ENCODE data around the gene NMNAT2.
"Not testable (repeated sequence)": the region's sequence is repeated elsewhere in the genome, so short reads cannot be mapped to it uniquely, and the experiment has no call there.

Gene NMNAT2

GRCh38 chr1:183259924-183260323, 158.3 kb downstream of the NMNAT2 start:
- no peak for DNase-seq (ENCODE audit: low read depth)

GRCh38 chr1:183255073-183255472, 163.1 kb downstream of the NMNAT2 start:
- no peak for DNase-seq (ENCODE audit: low read depth)

DNA sequence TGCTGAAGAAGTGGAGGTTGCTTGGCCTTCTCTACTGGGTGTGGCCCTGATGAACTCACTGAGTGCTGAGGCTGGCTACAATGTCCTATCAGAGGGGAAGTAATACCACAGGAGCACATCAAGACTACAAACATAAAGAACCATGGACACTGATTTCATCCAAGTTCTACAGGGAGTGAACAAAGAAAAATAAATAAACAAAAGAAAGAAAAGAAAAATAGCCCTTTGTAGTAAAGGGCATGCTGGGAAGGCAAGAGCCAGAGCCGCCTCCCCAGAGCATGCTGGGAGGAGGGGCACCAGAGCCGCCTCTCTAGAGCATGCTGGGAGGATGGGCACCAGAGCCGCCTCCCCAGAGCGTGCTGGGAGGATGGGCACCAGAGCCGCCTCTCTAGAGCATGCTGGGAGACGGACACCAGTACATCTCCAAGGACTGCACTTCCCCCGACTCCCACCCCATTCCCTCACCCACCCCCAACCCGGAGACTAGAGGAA, 166.2 kb downstream of the NMNAT2 start:
- no peak for DNase-seq (ENCODE audit: low read depth)

- DNase-seq (ENCODE audit: low read depth) = no peak
Observed at GRCh38 chr1:183251101-183251958, 166.8 kb downstream of the NMNAT2 start.

DNA sequence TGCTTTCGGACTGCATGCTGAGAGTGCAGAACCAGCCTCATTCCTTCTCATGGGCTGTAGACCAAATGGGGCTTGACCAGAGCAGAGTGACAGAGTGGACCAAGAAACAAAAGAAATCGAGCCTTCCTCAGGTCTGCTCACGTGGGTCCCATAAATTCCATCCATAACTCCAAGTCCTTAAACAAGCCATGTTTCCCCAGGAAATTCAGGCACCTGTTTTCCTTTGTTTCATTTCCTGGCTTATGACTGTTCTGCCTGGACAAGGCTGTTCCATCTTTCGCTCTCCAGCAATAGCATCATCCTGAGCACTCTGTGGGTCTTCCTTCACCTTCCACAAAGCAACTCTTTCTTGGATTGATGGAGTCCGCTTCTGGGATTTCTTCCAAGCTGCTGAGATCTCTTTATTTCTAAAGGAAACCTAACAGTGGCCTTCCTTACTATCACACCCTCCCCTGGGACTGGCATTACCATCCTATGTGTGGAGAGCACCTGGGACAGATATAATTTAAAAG, 168.2 kb downstream of the NMNAT2 start:
- DNase-seq (ENCODE audit: low read depth) = no peak

GRCh38 chr1:183248989-183249691, 169.0 kb downstream of the NMNAT2 start:
- no peak for DNase-seq (ENCODE audit: low read depth)

DNA sequence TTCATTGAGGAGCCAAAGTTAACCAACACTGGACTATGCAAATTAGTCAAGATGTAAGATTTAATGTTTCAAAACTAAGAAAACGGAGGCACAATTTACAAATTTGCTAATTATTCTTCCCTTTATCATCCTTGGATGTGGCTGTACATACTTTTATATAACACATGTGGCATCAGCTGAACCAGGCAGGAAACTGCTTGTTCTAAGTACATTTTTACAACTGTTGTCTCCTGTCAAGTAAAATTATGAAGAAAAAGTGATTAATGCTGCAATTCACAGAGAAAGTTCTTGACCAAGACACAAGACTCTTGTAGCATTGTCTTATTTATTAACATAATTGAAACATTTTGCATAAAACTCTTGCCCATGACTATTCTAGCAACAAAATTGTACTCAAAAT, 170.2 kb downstream of the NMNAT2 start:
- DNase-seq (ENCODE audit: low read depth) = no peak

- DNase-seq (ENCODE audit: low read depth) = no peak
Observed at GRCh38 chr1:183247484-183247883, 170.7 kb downstream of the NMNAT2 start.

GRCh38 chr1:183247066-183247465, 171.1 kb downstream of the NMNAT2 start:
- DNase-seq (ENCODE audit: low read depth) = no peak

DNA sequence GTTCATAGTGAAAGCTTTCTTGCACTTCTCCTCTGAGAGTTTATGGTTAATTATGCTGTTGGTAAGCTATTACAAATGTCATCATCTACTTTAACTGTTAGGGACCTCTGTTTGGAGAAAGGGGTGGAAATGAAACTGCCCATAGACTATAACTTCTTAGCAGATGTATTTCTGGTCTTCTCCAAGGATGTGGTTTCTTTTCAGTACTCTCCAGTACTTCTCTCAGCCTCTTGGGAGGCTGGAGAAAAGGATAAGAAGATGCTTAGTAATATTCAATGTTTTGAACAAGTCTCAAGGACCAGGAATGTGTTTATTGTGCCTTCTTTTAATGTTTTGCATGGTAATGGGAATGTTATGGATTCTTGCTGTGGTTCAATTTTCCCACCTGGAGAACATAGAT, 171.7 kb downstream of the NMNAT2 start:
- no peak for DNase-seq (ENCODE audit: low read depth)

- no peak for DNase-seq (ENCODE audit: low read depth)
Observed at GRCh38 chr1:183245357-183245756, 172.8 kb downstream of the NMNAT2 start.

DNA sequence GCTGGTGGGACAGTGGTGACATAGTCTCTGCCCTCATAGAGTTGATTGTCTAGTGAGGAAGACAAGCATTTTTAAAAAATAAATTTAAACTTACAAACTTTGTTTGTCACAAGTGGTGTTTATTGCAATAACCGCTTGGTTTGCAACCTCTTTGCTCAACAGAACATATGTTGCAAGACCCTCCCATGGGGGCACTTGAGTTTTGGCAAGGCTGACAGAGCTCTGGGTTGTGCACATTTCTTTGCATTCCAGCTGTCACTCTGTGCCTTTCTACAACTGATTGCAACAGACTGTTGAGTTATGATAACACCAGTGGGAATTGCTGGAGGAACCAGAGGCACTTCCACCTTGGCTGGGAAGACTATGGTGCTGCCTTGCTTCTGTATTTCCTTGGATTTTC, 173.7 kb downstream of the NMNAT2 start:
- no peak for DNase-seq (ENCODE audit: low read depth)

- no peak for DNase-seq (ENCODE audit: low read depth)
Observed at GRCh38 chr1:183243161-183244050, 174.8 kb downstream of the NMNAT2 start.

- no peak for DNase-seq (ENCODE audit: low read depth)
Observed at GRCh38 chr1:183242556-183242955, 175.6 kb downstream of the NMNAT2 start.

GRCh38 chr1:183241471-183241870, 176.7 kb downstream of the NMNAT2 start:
- DNase-seq (ENCODE audit: low read depth) = no peak

- not testable (repeated sequence) for DNase-seq (ENCODE audit: low read depth)
Observed at GRCh38 chr1:183240853-183241252, 177.3 kb downstream of the NMNAT2 start.

- DNase-seq (ENCODE audit: low read depth) = no peak
Observed at GRCh38 chr1:183240526-183240825, 177.7 kb downstream of the NMNAT2 start.

- no peak for DNase-seq (ENCODE audit: low read depth)
Observed at GRCh38 chr1:183239793-183240525, 178.2 kb downstream of the NMNAT2 start.

DNA sequence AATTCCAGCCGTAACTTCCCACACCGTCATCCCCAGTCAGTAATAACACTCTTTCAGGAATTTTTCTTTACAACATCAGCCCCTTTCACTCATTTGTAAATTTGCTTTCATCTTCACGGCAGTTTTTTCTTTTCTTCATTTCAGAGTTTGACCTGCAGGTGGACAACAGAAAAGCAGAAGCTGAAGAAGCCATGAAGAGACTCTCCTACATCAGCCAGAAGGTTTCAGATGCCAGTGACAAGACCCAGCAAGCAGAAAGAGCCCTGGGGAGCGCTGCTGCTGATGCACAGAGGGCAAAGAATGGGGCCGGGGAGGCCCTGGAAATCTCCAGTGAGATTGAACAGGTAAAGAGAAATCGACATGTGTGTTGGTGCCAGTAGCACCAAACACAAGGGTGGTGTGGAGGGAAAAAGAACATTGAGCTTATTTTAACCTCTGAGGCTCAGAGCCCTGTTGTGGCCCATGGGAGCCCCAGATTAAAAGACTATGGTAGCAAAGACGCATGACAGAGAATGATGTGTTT, 178.9 kb downstream of the NMNAT2 start:
- DNase-seq (ENCODE audit: low read depth) = no peak

DNA sequence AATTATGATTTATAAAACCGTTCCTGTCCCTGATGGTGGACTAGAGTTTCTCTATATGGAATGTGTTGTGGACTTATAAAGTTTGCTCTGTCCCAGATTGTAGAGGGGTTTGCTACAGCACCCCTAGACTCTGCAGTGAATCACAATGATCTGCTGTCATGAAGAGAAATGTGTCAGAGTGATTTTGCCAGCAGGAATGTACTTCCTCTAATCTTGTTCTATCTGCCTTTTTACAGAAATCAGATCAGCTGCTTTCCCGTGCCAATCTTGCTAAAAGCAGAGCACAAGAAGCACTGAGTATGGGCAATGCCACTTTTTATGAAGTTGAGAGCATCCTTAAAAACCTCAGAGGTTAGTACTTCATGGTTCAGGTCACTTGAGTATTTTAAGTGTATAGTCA, 180.1 kb downstream of the NMNAT2 start:
- no peak for DNase-seq (ENCODE audit: low read depth)

DNA sequence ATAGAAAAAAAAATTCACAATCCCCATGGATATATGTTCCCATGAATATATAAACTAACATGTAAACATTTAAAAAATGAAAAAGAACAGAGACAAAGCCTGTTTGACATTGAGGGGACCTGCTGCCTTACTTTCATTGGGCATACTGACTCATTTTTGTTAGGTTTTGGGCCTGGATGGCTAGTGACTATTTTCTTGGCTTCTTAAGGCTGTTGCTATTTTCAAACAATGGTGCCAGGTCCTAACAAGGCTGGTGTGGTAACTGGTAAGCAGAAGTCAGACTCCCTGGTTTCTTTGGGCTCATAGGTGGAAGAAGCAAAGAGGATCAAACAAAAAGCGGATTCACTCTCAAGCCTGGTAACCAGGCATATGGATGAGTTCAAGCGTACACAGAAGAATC, 181.1 kb downstream of the NMNAT2 start:
- DNase-seq (ENCODE audit: low read depth) = no peak

Data from activated T-cell treated with anti-CD3 and anti-CD28 coated beads for 24 hours (primary cell).